Dedifferentiated amniotic fluid mesenchymal stem cell (primary cell): ENCODE data around the gene CTNNB1.
A peak's percentile ranks its signal among the peaks of the same experiment; 100 is the strongest.

ENCODE experiments used
- DNase-seq: peaks from one replicate; pipeline ENCODE4 v3.0.0-alpha.2; 2016; ENCODE audit errors: extremely low spot score

The CTNNB1 gene

GRCh38 chr3:41192885-41193284 lies 6.4 kb upstream of the CTNNB1 start:
- DNase-seq: no peak

- DNase-seq: no peak
These were observed 5.3 kb upstream of the CTNNB1 start for GRCh38 chr3:41193794-41194539.

- DNase-seq: no peak
These were observed 4.6 kb upstream of the CTNNB1 start for GRCh38 chr3:41194701-41195100.

GRCh38 chr3:41195946-41196345 lies 3.4 kb upstream of the CTNNB1 start:
- DNase-seq: no peak

GRCh38 chr3:41196499-41197410 lies 2.5 kb upstream of the CTNNB1 start:
- DNase-seq: no peak

GRCh38 chr3:41198046-41198445 lies 1.3 kb upstream of the CTNNB1 start:
- no peak for DNase-seq

- no peak for DNase-seq
These were observed 779 bp upstream of the CTNNB1 start for GRCh38 chr3:41198526-41198925.

- no peak for DNase-seq
These were observed 762 bp downstream of the CTNNB1 start for GRCh38 chr3:41199866-41200668.

- peak; percentile 37 for DNase-seq
These were observed 1.3 kb downstream of the CTNNB1 start for GRCh38 chr3:41200669-41201021.

- DNase-seq: no peak
These were observed 2.9 kb downstream of the CTNNB1 start for GRCh38 chr3:41202075-41202833.

GRCh38 chr3:41202834-41203345 lies 3.6 kb downstream of the CTNNB1 start:
- peak; percentile 72 for DNase-seq

GRCh38 chr3:41204369-41204768 lies 5.1 kb downstream of the CTNNB1 start:
- no peak for DNase-seq

- DNase-seq: no peak
These were observed 6.3 kb downstream of the CTNNB1 start for GRCh38 chr3:41205591-41205990.

GRCh38 chr3:41207355-41207754 lies 8.1 kb downstream of the CTNNB1 start:
- no peak for DNase-seq

- no peak for DNase-seq
These were observed 9.4 kb downstream of the CTNNB1 start for GRCh38 chr3:41208507-41209220.

- DNase-seq: no peak
These were observed 10.3 kb downstream of the CTNNB1 start for GRCh38 chr3:41209646-41210045.

GRCh38 chr3:41210966-41211365 lies 11.7 kb downstream of the CTNNB1 start:
- DNase-seq: no peak

- DNase-seq: no peak
These were observed 12.8 kb downstream of the CTNNB1 start for GRCh38 chr3:41212088-41212487.

- no peak for DNase-seq
These were observed 14.3 kb downstream of the CTNNB1 start for GRCh38 chr3:41213588-41213987.

- no peak for DNase-seq
These were observed 17.1 kb downstream of the CTNNB1 start for GRCh38 chr3:41216422-41216821.

- no peak for DNase-seq
These were observed 17.7 kb downstream of the CTNNB1 start for GRCh38 chr3:41216993-41217392.
